ENCODE data around the gene TXNDC2.

Gene TXNDC2

GRCh38 chr18:9845256-9845655, 40.5 kb upstream of the TXNDC2 start:
- no peak for DNase-seq (ENCODE audit: extremely low spot score)
- no peak for TF ChIP-seq CTCF (IDR thresholded peaks at IDR 0.05; ENCODE audit: control extremely low read depth, extremely low read depth, low read depth, missing control alignments)
- ChIA-PET POLR2A (no interaction called here), CTCF (interaction anchor here (0.6 kb wide), 1 partner anchor 624 kb away, joined by 3 read pairs; no protein-coding TSS in a partner anchor)

DNA sequence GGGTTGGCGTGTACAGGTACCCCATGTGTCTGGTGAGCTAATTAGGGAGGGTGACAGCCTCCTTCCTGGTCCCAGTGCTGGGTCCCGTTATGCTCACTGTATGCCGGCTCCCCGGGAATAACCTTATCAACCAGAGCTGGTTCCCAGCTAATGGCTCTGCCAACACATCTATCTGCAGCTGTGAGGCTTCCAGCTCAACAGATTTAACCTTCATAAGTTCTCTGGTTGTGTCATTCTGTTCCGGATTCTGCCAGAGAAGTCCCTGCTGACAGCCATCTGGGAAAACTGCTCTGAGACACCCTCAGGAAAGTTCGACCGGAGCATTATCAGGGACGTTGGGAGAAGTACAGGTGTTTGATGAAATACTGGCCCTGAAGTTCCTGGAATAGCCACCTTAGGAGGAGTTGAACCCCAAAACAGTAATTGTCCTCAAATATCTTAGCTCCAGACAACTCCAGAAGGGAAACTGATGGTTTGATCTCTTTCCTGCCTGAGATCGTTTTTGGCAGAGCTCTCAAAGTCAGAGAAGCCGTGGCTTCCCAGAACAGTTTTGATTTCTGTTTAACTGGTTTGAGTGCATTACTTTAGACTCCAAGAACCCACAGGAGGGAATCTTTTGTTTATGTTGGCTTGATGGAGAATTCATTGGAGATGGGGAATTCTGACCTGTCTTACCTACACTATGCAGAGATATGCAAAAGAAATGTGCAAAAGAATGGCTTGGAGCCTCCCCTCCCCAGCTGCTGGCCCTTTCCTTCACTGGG, 39.4 kb upstream of the TXNDC2 start:
- POLR2A ChIA-PET: no interaction called here
- CTCF ChIA-PET: interaction anchor here (0.8 to 1.6 kb wide), 5 partner anchors 10 to 37 kb away, joined by 3 read pairs; no protein-coding TSS in a partner anchor
- TF ChIP-seq CTCF (IDR thresholded peaks at IDR 0.05; ENCODE audit: control extremely low read depth, extremely low read depth, low read depth, missing control alignments): no peak
- DNase-seq (ENCODE audit: extremely low spot score): no peak

GRCh38 chr18:9848170-9848879, 37.4 kb upstream of the TXNDC2 start:
- POLR2A ChIA-PET: no interaction called here
- CTCF ChIA-PET: interaction anchor here (0.9 kb wide), 1 partner anchor 13 kb away, joined by 4 read pairs; no protein-coding TSS in a partner anchor
- DNase-seq (ENCODE audit: extremely low spot score): no peak
- TF ChIP-seq CTCF (IDR thresholded peaks at IDR 0.05; ENCODE audit: control extremely low read depth, extremely low read depth, low read depth, missing control alignments): no peak

- CTCF ChIA-PET: interaction anchor here (1.0 kb wide), 1 partner anchor 11 kb away, joined by 3 read pairs; no protein-coding TSS in a partner anchor
- POLR2A ChIA-PET: no interaction called here
- no peak for TF ChIP-seq CTCF (IDR thresholded peaks at IDR 0.05; ENCODE audit: control extremely low read depth, extremely low read depth, low read depth, missing control alignments)
- DNase-seq (ENCODE audit: extremely low spot score): no peak
Measured at GRCh38 chr18:9849407-9850283, 36.1 kb upstream of the TXNDC2 start.

- POLR2A ChIA-PET: no interaction called here
- DNase-seq (ENCODE audit: extremely low spot score): no peak
- CTCF ChIA-PET: no interaction called here
- TF ChIP-seq CTCF (IDR thresholded peaks at IDR 0.05; ENCODE audit: control extremely low read depth, extremely low read depth, low read depth, missing control alignments): no peak
Measured at GRCh38 chr18:9850309-9850708, 35.5 kb upstream of the TXNDC2 start.

GRCh38 chr18:9851511-9851910, 34.3 kb upstream of the TXNDC2 start:
- no peak for DNase-seq (ENCODE audit: extremely low spot score)
- TF ChIP-seq CTCF (IDR thresholded peaks at IDR 0.05; ENCODE audit: control extremely low read depth, extremely low read depth, low read depth, missing control alignments): no peak
- CTCF ChIA-PET: interaction anchor here (1.2 kb wide), 1 partner anchor 10 kb away, joined by 3 read pairs; no protein-coding TSS in a partner anchor
- POLR2A ChIA-PET: no interaction called here
